Right lobe of liver (tissue), 6 donors: ENCODE data around the gene MS4A18. TPM values are rescaled to one million over a fixed set of nuclear protein-coding genes. Genes with fewer than 3 reads are reported as not detected.
"Not testable (repeated sequence)": the region's sequence is repeated elsewhere in the genome, so short reads cannot be mapped to it uniquely, and the experiment has no call there.

Experiments used
- ATAC-seq, 4 donors: fragments of 200-7000 bp; cut with Tn5 transposase; one replicate each; pipeline ENCODE4 v1.9.1; 2020; ENCODE audit warnings: mild to moderate bottlenecking in 4 of 4, moderate library complexity in 4 of 4
- DNase-seq, 3 donors: peaks; one replicate each; pipeline ENCODE4 v3.0.0-alpha.2; 2020
- H3K27ac ChIP-seq, 3 donors: fragments of 200-600 bp; one replicate each; pipeline ENCODE4 v1.8.0; 2022
- H3K27me3 ChIP-seq, 2 donors: fragments of 200-600 bp; one replicate each; pipeline ENCODE4 v1.8.0; 2022
- H3K36me3 ChIP-seq, 4 donors: fragments of 200-600 bp; sonication (generic) in 1 of 4; one replicate each; pipeline versions ENCODE4 v1.5.1 to v1.8.0; 2017 to 2022; ENCODE audit warnings: control low read depth in 1 of 4
- H3K4me1 ChIP-seq, 4 donors: fragments of 200-600 bp; sonication (generic) in 1 of 4; one replicate each; pipeline versions ENCODE4 v1.5.1 to v1.8.0; 2017 to 2022; ENCODE audit warnings: control low read depth in 1 of 4
- H3K4me3 ChIP-seq, 3 donors: fragments of 200-600 bp; one replicate each; pipeline ENCODE4 v1.8.0; 2022
- H3K9me3 ChIP-seq, 4 donors: fragments of 200-600 bp; sonication (generic) in 1 of 4; one replicate each; pipeline versions ENCODE4 v1.5.1 to v1.8.0; 2017 to 2022; ENCODE audit warnings: control low read depth in 1 of 4
- POLR2A ChIP-seq: fragments of 450-650 bp; IDR thresholded peaks from one replicate; pipeline ENCODE4 v1.6.1; 2017; ENCODE audit warnings: antibody characterized with exemption, mild to moderate bottlenecking
- WGBS: methylation state at CpG from one replicate; pipeline ENCODE4 v1.1.6; 2018; ENCODE audit warnings: low coverage, low lambda C conversion rate; ENCODE audit not compliant: insufficient coverage; ENCODE audit errors: missing lambda C conversion rate; 5-methylcytosine and 5-hydroxymethylcytosine counted together
- intact Hi-C, 2 donors: fragments of 100-400 bp; cut with DNase I; formaldehyde crosslinking; loops; one replicate each; pipeline versions ENCODE4 v1.11.2 to v1.14.1; 2022
- total RNA-seq, 6 experiments: library from RNA; depleted of rRNA in 2 of 6; stranded (reverse); fragments of >200 nt in 2 of 6; fragmentation: NEBNext Ultra II Directional in 3 of 6; extraction: Animal tissue kit (Norgen Biotek cat#: 25700) in 3 of 6; gene quantifications; one replicate each; pipeline versions ENCODE4 v1.1.0 to v1.2.4, GENCODE V29; 2016 to 2023
- TF ChIP-seq, protein P1 (sequence below), 4 donors: fragments of 200-600 bp in 3 of 4; fragments of 450-650 bp in 1 of 4; IDR thresholded peaks; one replicate each; pipeline versions ENCODE4 v1.5.1 to v1.8.0; 2016 to 2022; ENCODE audit warnings: antibody characterized with exemption in 4 of 4, mild to moderate bottlenecking in 2 of 4
- donor health status: DM: no; HTN: yes; CAD: no.
- donor health status: DM: no; HTN: no; CAD: no.
- donor health status: DM: no; HTN: no; CAD: no.
- donor health status: DM: no; HTN: yes; CAD: no.
- donor health status: DM: no; HTN: yes; CAD: no.

MS4A18 gene
- total RNA-seq, 6 experiments from 2014 or later, result not detected

DNA sequence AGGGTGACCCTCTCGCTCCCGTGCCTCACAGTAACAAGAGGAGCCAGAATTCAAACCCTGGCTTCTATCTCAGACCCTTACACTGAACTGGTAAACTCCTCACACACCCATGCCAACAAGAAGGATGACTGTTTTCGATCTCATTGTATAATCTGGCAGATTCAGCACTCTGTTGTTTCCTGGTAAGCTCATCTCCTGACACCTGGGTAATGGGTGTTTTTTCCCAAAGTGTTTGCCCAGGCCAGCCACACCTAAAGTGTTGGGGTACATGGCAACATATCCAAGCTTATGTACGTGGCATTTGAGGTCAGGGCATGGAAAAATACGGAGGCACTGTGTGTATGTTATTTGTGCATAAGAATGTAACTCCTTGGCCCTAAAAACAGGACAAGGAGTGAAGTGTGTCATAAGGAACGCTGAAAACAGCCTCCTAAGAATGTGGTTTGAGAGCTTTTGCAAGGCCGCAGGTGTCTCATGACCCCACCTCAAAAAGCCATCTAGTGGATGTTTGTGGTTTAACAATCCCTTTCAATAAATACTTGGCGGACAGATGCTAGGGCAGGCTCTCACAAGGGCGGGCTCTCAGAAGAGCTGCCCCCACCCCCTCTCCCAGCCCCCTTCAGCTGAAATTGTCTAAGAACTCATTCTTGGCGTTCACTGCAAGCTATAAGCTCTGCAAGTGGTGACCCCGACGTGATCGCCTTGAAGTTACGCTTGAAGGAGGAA is 31.9 kb downstream of the MS4A18 start, which contains the start of gene MS4A15:
TSS of gene MS4A15 (plus strand) at position 561 of the 726 bp plus-strand sequence. CDS start 6,867 bp downstream, outside the sequence.
- no peaks in the 10 kb centered on the region for H3K27me3 ChIP-seq
- H3K9me3 ChIP-seq, result no peaks in the 10 kb centered on the region
- WGBS, result 52% methylated on average over 13 of the region's 14 CpGs
- H3K27ac ChIP-seq, result no peak within 1 kb of the TSS
- no peak within 1 kb of the TSS for H3K4me3 ChIP-seq
- H3K36me3 ChIP-seq, result no peaks in the 10 kb centered on the region
- DNase-seq, result no peak
- ATAC-seq, result peak in 1 of 4 donors; percentile 28
- no peak for TF ChIP-seq POLR2A
- TF ChIP-seq, protein P1, sequence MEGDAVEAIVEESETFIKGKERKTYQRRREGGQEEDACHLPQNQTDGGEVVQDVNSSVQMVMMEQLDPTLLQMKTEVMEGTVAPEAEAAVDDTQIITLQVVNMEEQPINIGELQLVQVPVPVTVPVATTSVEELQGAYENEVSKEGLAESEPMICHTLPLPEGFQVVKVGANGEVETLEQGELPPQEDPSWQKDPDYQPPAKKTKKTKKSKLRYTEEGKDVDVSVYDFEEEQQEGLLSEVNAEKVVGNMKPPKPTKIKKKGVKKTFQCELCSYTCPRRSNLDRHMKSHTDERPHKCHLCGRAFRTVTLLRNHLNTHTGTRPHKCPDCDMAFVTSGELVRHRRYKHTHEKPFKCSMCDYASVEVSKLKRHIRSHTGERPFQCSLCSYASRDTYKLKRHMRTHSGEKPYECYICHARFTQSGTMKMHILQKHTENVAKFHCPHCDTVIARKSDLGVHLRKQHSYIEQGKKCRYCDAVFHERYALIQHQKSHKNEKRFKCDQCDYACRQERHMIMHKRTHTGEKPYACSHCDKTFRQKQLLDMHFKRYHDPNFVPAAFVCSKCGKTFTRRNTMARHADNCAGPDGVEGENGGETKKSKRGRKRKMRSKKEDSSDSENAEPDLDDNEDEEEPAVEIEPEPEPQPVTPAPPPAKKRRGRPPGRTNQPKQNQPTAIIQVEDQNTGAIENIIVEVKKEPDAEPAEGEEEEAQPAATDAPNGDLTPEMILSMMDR (IDR thresholded peaks at IDR 0.05), result peak; percentile 12 to 42 (median 24)
- intact Hi-C loops, result no loop called here
- H3K4me1 ChIP-seq, result no peaks in the 10 kb centered on the region

DNA sequence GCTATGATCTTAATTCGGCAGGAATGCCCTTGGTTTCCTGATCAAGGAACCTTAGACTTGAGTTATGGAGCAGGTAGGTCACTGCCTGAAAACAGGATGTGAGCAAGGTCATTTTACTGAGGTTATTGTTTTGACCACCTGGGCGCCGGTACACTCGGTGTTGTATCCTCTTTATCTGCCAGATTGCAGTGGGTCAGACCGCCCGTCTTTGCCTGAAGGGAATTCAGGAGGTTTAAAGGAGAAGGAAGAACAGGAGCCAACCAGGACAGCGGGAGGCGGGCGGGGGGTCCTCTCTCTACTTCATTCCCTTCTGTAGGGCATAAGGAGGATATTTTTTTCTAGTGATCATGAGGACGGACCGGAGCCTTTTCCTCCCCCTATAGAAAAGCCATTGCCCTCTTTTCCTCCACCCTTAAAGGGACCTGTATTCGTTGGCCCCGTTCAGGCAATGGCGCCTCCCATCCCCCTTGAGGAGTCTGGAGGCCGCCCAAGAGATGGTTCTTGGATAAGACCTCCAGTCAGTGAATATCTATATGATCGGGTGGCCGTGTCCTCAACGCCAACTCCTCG is 32.8 kb downstream of the MS4A18 start:
- H3K27me3 ChIP-seq, result no peaks in the 10 kb centered on the region
- 64% methylated on average over 14 of the region's 19 CpGs for WGBS
- DNase-seq, result no peak
- no peak for ATAC-seq
- H3K4me3 ChIP-seq, result no peak overlapping the region
- TF ChIP-seq POLR2A, result no peak
- TF ChIP-seq, protein P1 (IDR thresholded peaks at IDR 0.05), result no peak
- no peaks in the 10 kb centered on the region for H3K36me3 ChIP-seq
- H3K4me1 ChIP-seq, result no peaks in the 10 kb centered on the region
- H3K9me3 ChIP-seq, result no peaks in the 10 kb centered on the region
- H3K27ac ChIP-seq, result no peak overlapping the region
- intact Hi-C loops, result no loop called here

DNA sequence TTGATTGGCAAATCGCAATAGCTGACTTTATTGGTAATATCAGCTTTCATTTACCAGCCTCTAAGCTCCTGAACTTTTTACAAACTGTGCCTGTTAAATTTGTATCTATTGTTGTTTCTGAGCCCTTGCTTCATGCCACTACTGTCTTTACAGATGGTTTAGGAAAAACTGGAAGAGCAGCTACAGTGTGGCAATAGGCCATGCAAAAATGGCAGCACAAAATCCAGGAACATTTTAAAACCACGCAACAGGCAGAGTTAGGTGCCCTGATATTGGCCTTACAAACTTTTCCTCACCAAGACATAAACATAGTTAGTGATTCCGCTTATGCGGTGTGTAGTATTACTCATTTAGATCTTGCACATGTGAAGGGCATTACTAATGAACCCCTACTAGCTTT is 34.2 kb downstream of the MS4A18 start:
- 74% methylated on average over 4 of the region's 4 CpGs for WGBS
- intact Hi-C loops, result not testable (repeated sequence)

DNA sequence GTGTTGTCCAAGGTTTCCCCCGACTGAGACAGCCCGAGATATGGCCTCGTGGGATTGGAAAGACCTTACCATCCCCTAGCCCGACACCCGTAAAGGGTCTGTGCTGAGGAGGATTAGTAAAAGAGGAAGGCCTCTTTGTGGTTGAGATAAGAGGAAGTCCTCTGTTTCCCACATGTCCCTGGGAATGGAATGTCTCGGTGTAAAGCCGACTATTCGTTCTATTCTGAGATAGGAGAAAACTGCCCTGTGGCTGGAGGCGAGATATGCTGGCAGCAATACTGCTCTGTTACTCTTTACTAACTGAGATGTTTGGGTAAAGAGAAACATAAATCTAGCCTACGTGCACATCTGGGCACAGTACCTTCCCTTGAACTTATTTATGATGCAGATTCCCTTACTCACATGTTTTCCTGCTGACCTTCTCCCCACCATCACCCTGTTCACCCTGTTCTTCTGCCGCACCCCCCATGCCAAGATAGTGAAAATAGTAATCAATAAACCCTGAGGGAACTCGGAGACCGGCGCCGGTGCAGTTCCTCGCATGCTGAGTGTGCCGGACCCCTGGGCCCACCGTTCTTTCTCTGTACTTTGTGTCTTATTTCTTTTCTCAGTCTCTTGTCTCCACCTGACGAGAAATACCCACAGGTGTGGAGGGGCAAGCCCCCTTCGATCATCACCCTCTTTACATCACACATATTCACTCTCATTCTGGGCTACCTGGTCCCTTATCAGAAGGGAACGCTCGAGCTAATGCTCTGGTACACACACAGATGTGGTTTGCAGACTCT is 35.1 kb downstream of the MS4A18 start:
- H3K4me1 ChIP-seq, H3K27me3 ChIP-seq, H3K36me3 ChIP-seq, H3K4me3 ChIP-seq, H3K27ac ChIP-seq, DNase-seq, intact Hi-C loops, H3K9me3 ChIP-seq, ATAC-seq: not testable (repeated sequence)
- 47% methylated on average over 18 of the region's 22 CpGs for WGBS

More for the DNA sequence above, 34.2 kb downstream of the MS4A18 start:
- DNase-seq, H3K4me3 ChIP-seq, ATAC-seq, H3K9me3 ChIP-seq, H3K27me3 ChIP-seq, H3K4me1 ChIP-seq, H3K36me3 ChIP-seq, H3K27ac ChIP-seq: not testable (repeated sequence)

DNA sequence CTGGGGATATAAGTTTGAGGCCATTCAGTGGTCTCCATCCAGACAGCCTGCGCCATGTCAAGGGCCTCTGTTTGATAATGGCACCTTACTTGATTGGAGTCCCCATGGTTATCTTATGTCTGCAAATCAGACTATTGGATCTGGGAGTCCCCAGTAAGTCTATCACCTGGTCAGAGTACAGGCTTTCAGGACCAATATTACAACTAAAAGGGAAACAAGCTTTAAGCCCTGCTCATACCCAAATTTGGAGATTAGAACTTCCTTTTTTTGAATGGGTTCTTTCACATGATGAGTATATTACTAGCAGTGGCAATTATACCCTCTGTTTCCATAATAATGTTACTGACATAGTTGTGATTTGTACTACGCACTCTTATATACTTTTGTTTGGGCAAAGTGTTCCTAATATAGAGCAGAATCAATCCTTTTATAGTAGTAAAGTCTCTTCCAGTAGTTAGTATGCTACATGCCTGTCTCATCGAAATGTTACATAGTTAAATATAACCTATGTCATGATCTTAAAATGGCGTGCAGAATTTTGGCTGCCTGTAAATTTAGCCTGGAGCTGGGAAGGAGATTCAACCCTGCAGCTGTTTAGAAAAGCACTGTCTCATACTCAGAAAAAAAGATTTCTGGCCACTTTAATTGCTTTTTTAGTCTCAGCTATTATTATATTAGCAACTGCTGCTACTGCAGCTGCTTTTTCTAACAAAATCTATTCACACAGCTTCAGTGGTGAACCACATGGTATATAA is 37.1 kb downstream of the MS4A18 start:
- Histone ChIP-seq H3K27me3 (no peaks in the 10 kb centered on the region), H3K36me3 (no peaks in the 10 kb centered on the region), H3K4me1 (no peaks in the 10 kb centered on the region), H3K4me3 (no peak overlapping the region), H3K27ac (no peak overlapping the region), H3K9me3 (no peaks in the 10 kb centered on the region)
- 65% methylated on average over 4 of the region's 4 CpGs for WGBS
- intact Hi-C loops, result no loop called here
- TF ChIP-seq, protein P1 (IDR thresholded peaks at IDR 0.05), result no peak
- no peak for TF ChIP-seq POLR2A
- ATAC-seq (no peak), DNase-seq (no peak)
